ENCODE results near the gene NFYC.
A peak's percentile ranks its signal among the peaks of the same experiment; 100 is the strongest.
"Not testable (repeated sequence)": the region's sequence is repeated elsewhere in the genome, so short reads cannot be mapped to it uniquely, and the experiment has no call there.

The NFYC gene

GRCh38 chr1:40701684-40702083 lies 10.2 kb downstream of the NFYC start:
- H3K4me3 ChIP-seq (ENCODE audit: low read depth, low read length) = no peak overlapping the region
- TF ChIP-seq CTCF (IDR thresholded peaks at IDR 0.05; ENCODE audit: low read depth, low read length) = no peak
- in situ Hi-C loops (cut with HindIII; ENCODE audit: low sequenced_read_pairs) = no loop called here
- DNase-seq (ENCODE audit: low read depth, low spot score) = no peak

DNA sequence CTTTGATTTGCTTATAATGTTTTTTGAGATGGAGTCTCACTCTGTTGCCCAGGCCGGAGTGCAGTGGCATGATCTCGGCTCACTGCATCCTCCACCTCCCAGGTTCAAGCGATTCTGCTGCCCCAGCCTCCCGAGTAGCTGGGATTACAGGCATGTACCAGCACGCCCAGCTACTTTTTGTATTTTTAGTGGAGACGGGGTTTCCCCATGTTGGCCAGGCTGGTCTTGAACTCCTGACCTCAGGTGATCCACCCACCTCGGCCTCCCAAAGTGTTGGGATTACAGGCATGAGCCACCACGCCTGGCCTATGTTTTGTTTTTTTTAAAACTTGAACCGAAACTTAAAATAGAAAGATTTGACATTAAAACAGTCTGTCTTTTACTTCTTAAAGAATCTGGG lies 11.3 kb downstream of the NFYC start:
- DNase-seq (ENCODE audit: low read depth, low spot score); in situ Hi-C loops (cut with HindIII; ENCODE audit: low sequenced_read_pairs); H3K4me3 ChIP-seq (ENCODE audit: low read depth, low read length): not testable (repeated sequence)

- peak; percentile 85 for DNase-seq (ENCODE audit: low read depth, low spot score)
- H3K4me3 ChIP-seq (ENCODE audit: low read depth, low read length) = no peak overlapping the region
- in situ Hi-C loops (cut with HindIII; ENCODE audit: low sequenced_read_pairs) = no loop called here
- no peak for TF ChIP-seq CTCF (IDR thresholded peaks at IDR 0.05; ENCODE audit: low read depth, low read length)
Observed at GRCh38 chr1:40703316-40703715, 11.8 kb downstream of the NFYC start.

GRCh38 chr1:40704817-40705733 lies 13.6 kb downstream of the NFYC start:
- H3K4me3 ChIP-seq (ENCODE audit: low read depth, low read length) = no peak overlapping the region
- no peak for TF ChIP-seq CTCF (IDR thresholded peaks at IDR 0.05; ENCODE audit: low read depth, low read length)
- no peak for DNase-seq (ENCODE audit: low read depth, low spot score)
- in situ Hi-C loops (cut with HindIII; ENCODE audit: low sequenced_read_pairs) = no loop called here

DNA sequence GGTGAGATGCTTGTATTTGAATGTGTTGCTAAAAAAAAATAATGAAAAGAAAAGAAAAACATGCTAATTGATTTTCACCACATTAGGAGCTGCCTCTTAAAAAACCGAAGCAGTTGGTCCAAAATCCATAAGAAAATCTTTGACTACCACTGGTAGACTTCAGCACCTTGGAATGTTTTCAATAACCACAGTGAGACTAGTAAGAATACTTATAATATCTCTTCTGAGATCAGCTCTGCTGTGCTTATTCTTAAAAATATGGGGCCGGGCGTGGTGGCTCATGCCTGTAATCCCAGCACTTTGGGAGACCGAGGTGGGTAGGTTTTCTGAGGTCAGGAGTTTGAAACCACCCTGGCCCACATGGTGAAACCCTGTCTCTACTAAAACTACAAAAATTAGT lies 15.1 kb downstream of the NFYC start:
- TF ChIP-seq CTCF (IDR thresholded peaks at IDR 0.05; ENCODE audit: low read depth, low read length) = no peak
- DNase-seq (ENCODE audit: low read depth, low spot score) = no peak
- H3K4me3 ChIP-seq (ENCODE audit: low read depth, low read length) = no peak overlapping the region
- in situ Hi-C loops (cut with HindIII; ENCODE audit: low sequenced_read_pairs) = no loop called here

- DNase-seq (ENCODE audit: low read depth, low spot score) = peak; percentile 97
- in situ Hi-C loops (cut with HindIII; ENCODE audit: low sequenced_read_pairs) = no loop called here
- no peak for TF ChIP-seq CTCF (IDR thresholded peaks at IDR 0.05; ENCODE audit: low read depth, low read length)
- H3K4me3 ChIP-seq (ENCODE audit: low read depth, low read length) = peak overlapping the region; percentile 76
Observed at GRCh38 chr1:40708750-40709099, 17.2 kb downstream of the NFYC start.

DNA sequence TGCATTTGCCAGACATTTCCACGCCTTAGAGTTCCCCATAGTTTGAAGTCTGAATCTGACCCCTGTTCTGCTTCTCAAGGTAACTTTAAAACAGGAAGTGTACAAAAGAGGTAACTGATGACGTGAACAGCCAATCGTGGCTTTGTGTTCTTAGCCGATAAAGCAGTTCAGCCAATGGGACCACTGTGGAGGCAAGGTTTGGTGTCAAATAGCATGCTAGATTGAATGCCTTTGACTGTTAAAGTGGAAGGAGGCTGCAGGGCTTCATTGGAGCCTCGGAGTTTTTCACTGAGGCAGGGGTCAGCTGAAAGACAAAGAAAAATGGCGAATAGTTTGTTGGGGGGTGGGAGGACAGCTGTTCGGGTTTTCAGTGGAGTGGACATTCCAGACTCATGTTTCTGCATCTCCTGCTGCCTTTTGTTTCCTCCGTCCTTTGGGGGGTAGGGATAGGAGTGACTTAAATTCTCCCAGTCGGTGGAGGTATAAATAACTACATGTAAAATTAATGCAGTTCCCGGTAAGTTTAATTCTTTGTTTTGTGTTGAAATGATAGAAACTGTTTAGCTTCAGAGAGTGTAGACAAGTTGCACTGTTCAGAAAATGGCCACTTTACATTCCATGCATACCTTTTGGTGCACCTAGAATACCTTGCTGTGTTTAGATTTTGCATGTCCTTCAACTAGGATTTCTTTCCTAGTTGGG lies 17.7 kb downstream of the NFYC start:
- in situ Hi-C loops (cut with HindIII; ENCODE audit: low sequenced_read_pairs) = no loop called here
- peak; percentile 98 for DNase-seq (ENCODE audit: low read depth, low spot score)
- H3K4me3 ChIP-seq (ENCODE audit: low read depth, low read length) = peak overlapping the region; percentile 76
- no peak for TF ChIP-seq CTCF (IDR thresholded peaks at IDR 0.05; ENCODE audit: low read depth, low read length)

Data from astrocyte of the spinal cord (primary cell).